Keratinocyte (primary cell): ENCODE data around the gene ASGR1. TPM values are rescaled to one million over a fixed set of nuclear protein-coding genes. Genes with fewer than 3 reads are reported as not detected.

ENCODE experiments used
- DNase-seq: peaks from one replicate; pipeline ENCODE4 v3.0.0-alpha.2; 2011; ENCODE audit warnings: low read depth, missing footprints, low spot score
- FAIRE-seq: peaks from 2 replicates; lab custom pipeline; 2011; peaks lifted over from hg19 to GRCh38; lab: Jason Lieb, UNC
- H2AFZ ChIP-seq: 2 replicates; pipeline ENCODE4 v1.6.0; 2012; ENCODE audit warnings: low read length, control low read depth, inconsistent platforms; ENCODE audit not compliant: control insufficient read depth
- H3K27ac ChIP-seq: 2 replicates; pipeline ENCODE4 v1.5.1; 2011; ENCODE audit warnings: low read length; ENCODE audit not compliant: control insufficient read depth, insufficient read depth
- H3K27me3 ChIP-seq: 3 replicates; pipeline ENCODE4 v1.6.0; 2011; ENCODE audit warnings: low read length; ENCODE audit not compliant: control insufficient read depth, insufficient read depth; ENCODE audit errors: extremely low read depth
- H3K36me3 ChIP-seq, 2 experiments: 2 replicates in 1 of 2; 3 replicates in 1 of 2; pipeline ENCODE4 v1.5.1; 2011; ENCODE audit warnings: low read length in 2 of 2, mild to moderate bottlenecking in 1 of 2; ENCODE audit not compliant: control insufficient read depth in 2 of 2, insufficient read depth in 2 of 2; ENCODE audit errors: extremely low read depth in 1 of 2
- H3K4me1 ChIP-seq: 3 replicates; pipeline ENCODE4 v1.5.1; 2011; ENCODE audit warnings: low read length; ENCODE audit not compliant: control insufficient read depth, insufficient read depth; ENCODE audit errors: extremely low read depth
- H3K4me2 ChIP-seq: 3 replicates; pipeline ENCODE4 v1.6.0; 2011; ENCODE audit warnings: low read depth, low read length; ENCODE audit not compliant: control insufficient read depth, insufficient read depth; ENCODE audit errors: extremely low read depth
- H3K4me3 ChIP-seq, 3 experiments: fragments of 200-600 bp in 1 of 3; sonication (generic) in 1 of 3; 2 replicates in 2 of 3; 3 replicates in 1 of 3; pipeline ENCODE4 v1.5.1; 2011 to 2016; ENCODE audit warnings: low read length in 3 of 3, mild to moderate bottlenecking in 3 of 3, control low read depth in 2 of 3, inconsistent platforms in 1 of 3, low read depth in 1 of 3, mixed read lengths in 1 of 3, mixed run types in 1 of 3, moderate library complexity in 1 of 3; ENCODE audit not compliant: control insufficient read depth in 2 of 3, insufficient read depth in 2 of 3; ENCODE audit errors: extremely low read depth in 1 of 3
- H3K79me2 ChIP-seq: 2 replicates; pipeline ENCODE4 v1.6.0; 2012; ENCODE audit warnings: low read length; ENCODE audit not compliant: control insufficient read depth, insufficient read depth
- H3K9ac ChIP-seq: 3 replicates; pipeline ENCODE4 v1.6.0; 2011; ENCODE audit warnings: low read length; ENCODE audit not compliant: control insufficient read depth, insufficient read depth; ENCODE audit errors: extremely low read depth
- H3K9me1 ChIP-seq: 3 replicates; pipeline ENCODE4 v1.6.0; 2011; ENCODE audit warnings: low read length; ENCODE audit not compliant: control insufficient read depth, insufficient read depth; ENCODE audit errors: extremely low read depth
- H3K9me3 ChIP-seq: 2 replicates; pipeline ENCODE4 v1.5.1; 2012; ENCODE audit warnings: low read depth, low read length; ENCODE audit not compliant: control insufficient read depth
- H4K20me1 ChIP-seq: 3 replicates; pipeline ENCODE4 v1.6.0; 2011; ENCODE audit warnings: low read length; ENCODE audit not compliant: control insufficient read depth, insufficient read depth; ENCODE audit errors: extremely low read depth
- CTCF ChIP-seq, 3 experiments: IDR thresholded peaks in 1 of 3; conservative IDR thresholded peaks in 1 of 3; optimal IDR thresholded peaks in 1 of 3; 2 replicates in 2 of 3; 3 replicates in 1 of 3; pipeline versions ENCODE3 to v1.5.1; 2011; ENCODE audit warnings: low read length in 3 of 3, mild to moderate bottlenecking in 3 of 3, moderate library complexity in 2 of 3, control low read depth in 1 of 3, inconsistent platforms in 1 of 3; ENCODE audit not compliant: insufficient read depth in 2 of 3; ENCODE audit errors: extremely low read depth in 1 of 3
- EZH2 ChIP-seq: IDR thresholded peaks from one replicate; pipeline ENCODE4 v1.6.1; 2012; ENCODE audit warnings: inconsistent platforms, mild to moderate bottlenecking, low read length, moderate library complexity
- dilution Hi-C: fragments of 300-500 bp; cut with MboI; formaldehyde crosslinking; loops from one replicate; pipeline ENCODE4 v1.7.0; 2020; ENCODE audit warnings: low sequenced_read_pairs; ENCODE audit not compliant: extremely low pct_ligation_motif_present
- polyA plus RNA-seq, 5 experiments: library from polyadenylated mRNA; depleted of rRNA in 3 of 5; stranded (reverse) in 3 of 5; stranded (forward) in 1 of 5; unstranded in 1 of 5; fragments of >200 nt; gene quantifications; 1 replicate in 1 of 5; 2 replicates in 3 of 5; 3 replicates in 1 of 5; pipeline versions ENCODE4 v1.2.1 to v1.2.3, GENCODE V29; 2011 to 2012; ENCODE audit warnings: missing spikeins in 2 of 5, low read depth in 1 of 5, low replicate concordance in 1 of 5

Gene ASGR1
- polyA plus RNA-seq, 1 donor (not counting 4 experiments of a cell fraction or from before 2014, with no cell fraction given), result 0.18 TPM

- Histone ChIP-seq H3K27ac (no peak overlapping the region), H3K27me3 (no peaks in the 10 kb centered on the region), H3K9ac (no peak overlapping the region), H3K4me3 (no peak overlapping the region), H3K36me3 (no peaks in the 10 kb centered on the region), H3K79me2 (no peaks in the 10 kb centered on the region), H4K20me1 (no peaks in the 10 kb centered on the region), H3K9me1 (no peaks in the 10 kb centered on the region), H2AFZ (no peak overlapping the region), H3K4me1 (peaks cover 5% of the 10 kb centered on the region), H3K4me2 (no peak overlapping the region), H3K9me3 (no peaks in the 10 kb centered on the region)
- TF ChIP-seq CTCF (optimal IDR thresholded peaks at IDR 0.05 in 1 of 3, IDR thresholded peaks at IDR 0.05 in 1 of 3, conservative IDR thresholded peaks at IDR 0.05 in 1 of 3; ENCODE audit: extremely low read depth in 1 of 3, insufficient read depth in 2 of 3, low read length in 3 of 3) (no peak), EZH2 (no peak)
- dilution Hi-C loops, result no loop called here
- no peak for DNase-seq
- no peak for FAIRE-seq
Measured at GRCh38 chr17:7203391-7203790, 24.2 kb upstream of the ASGR1 start.

- Histone ChIP-seq H3K4me1 (no peaks in the 10 kb centered on the region), H3K4me3 (no peak overlapping the region), H3K79me2 (no peaks in the 10 kb centered on the region), H3K27ac (no peak overlapping the region), H4K20me1 (no peaks in the 10 kb centered on the region), H3K27me3 (no peaks in the 10 kb centered on the region), H3K36me3 (peaks cover 0 to 2% of the 10 kb centered on the region in 2 experiments), H3K9me3 (no peaks in the 10 kb centered on the region), H3K9me1 (no peaks in the 10 kb centered on the region), H2AFZ (no peak overlapping the region), H3K9ac (no peak overlapping the region), H3K4me2 (no peak overlapping the region)
- DNase-seq (no peak), FAIRE-seq (no peak)
- no peak for TF ChIP-seq EZH2
- TF ChIP-seq CTCF (optimal IDR thresholded peaks at IDR 0.05 in 1 of 3, IDR thresholded peaks at IDR 0.05 in 1 of 3, conservative IDR thresholded peaks at IDR 0.05 in 1 of 3; ENCODE audit: extremely low read depth in 1 of 3, insufficient read depth in 2 of 3, low read length in 3 of 3), result no peak
- dilution Hi-C loops, result no loop called here
Measured at GRCh38 chr17:7196651-7197401, 17.7 kb upstream of the ASGR1 start.
